Heart left ventricle (tissue), 16 donors: ENCODE measurements around the gene USP32. TPM values are rescaled to one million over a fixed set of nuclear protein-coding genes. Genes with fewer than 3 reads are reported as not detected.

Experiments
- ATAC-seq, 4 donors: fragments of 200-7000 bp; cut with Tn5 transposase; one replicate each; pipeline ENCODE4 v1.9.1; 2020 to 2022; ENCODE audit warnings: moderate library complexity in 4 of 4, mild to moderate bottlenecking in 3 of 4, moderate number of reproducible peaks in 1 of 4
- DNase-seq, 5 donors: peaks; one replicate each; pipeline ENCODE4 v3.0.0-alpha.2; 2020
- H3K27ac ChIP-seq, 12 donors: fragments of 200-600 bp; sonication (generic) in 4 of 12; one replicate each; pipeline versions ENCODE4 v1.5.0 to v1.8.0; 2016 to 2022; ENCODE audit warnings: mild to moderate bottlenecking in 2 of 12
- H3K27me3 ChIP-seq, 9 donors: fragments of 200-600 bp; sonication (generic) in 2 of 9; one replicate each; pipeline versions ENCODE4 v1.5.1 to v1.8.0; 2016 to 2022; ENCODE audit warnings: mild to moderate bottlenecking in 3 of 9
- H3K36me3 ChIP-seq, 9 donors: fragments of 200-600 bp; sonication (generic) in 2 of 9; one replicate each; pipeline versions ENCODE4 v1.5.0 to v1.8.0; 2018 to 2022; ENCODE audit warnings: mild to moderate bottlenecking in 2 of 9
- H3K4me1 ChIP-seq, 12 donors: fragments of 200-600 bp; sonication (generic) in 4 of 12; one replicate each; pipeline versions ENCODE4 v1.5.0 to v1.8.0; 2016 to 2022; ENCODE audit warnings: mild to moderate bottlenecking in 3 of 12
- H3K4me3 ChIP-seq, 12 donors: fragments of 200-600 bp; sonication (generic) in 4 of 12; one replicate each; pipeline versions ENCODE4 v1.5.0 to v1.8.0; 2017 to 2022; ENCODE audit warnings: mild to moderate bottlenecking in 9 of 12, moderate library complexity in 4 of 12
- H3K9me3 ChIP-seq, 12 donors: fragments of 200-600 bp; sonication (generic) in 4 of 12; one replicate each; pipeline versions ENCODE4 v1.5.0 to v1.8.0; 2016 to 2022; ENCODE audit warnings: mild to moderate bottlenecking in 1 of 12
- POLR2A ChIP-seq, 2 donors: fragments of 450-650 bp; IDR thresholded peaks; one replicate each; pipeline ENCODE4 v1.6.1; 2017; ENCODE audit warnings: antibody characterized with exemption in 2 of 2, mild to moderate bottlenecking in 2 of 2, moderate library complexity in 2 of 2
- WGBS, 4 donors: extraction: QIAGEN DNeasy Blood & Tissue Kit in 2 of 4; methylation state at CpG; one replicate each; pipeline versions ENCODE4 v1.1.5 to v1.1.7; 2013 to 2018; 5-methylcytosine and 5-hydroxymethylcytosine counted together
- intact Hi-C, 10 donors: fragments of 100-400 bp; cut with DNase I; formaldehyde crosslinking; loops; one replicate each; pipeline versions ENCODE4 v1.11.1 to v1.14.2; 2022
- polyA plus RNA-seq, 2 donors: library from polyadenylated mRNA; stranded (reverse); fragments of 200-250 nt; gene quantifications; one replicate each; pipeline ENCODE4 v1.2.3, GENCODE V29; 2013
- total RNA-seq, 9 donors: library from RNA; depleted of rRNA in 2 of 9; stranded (reverse); fragments of >200 nt in 2 of 9; fragmentation: NEBNext Ultra II Directional in 3 of 9; extraction: Animal tissue kit (Norgen Biotek cat#: 25700) in 3 of 9; gene quantifications; one replicate each; pipeline versions ENCODE4 v1.1.0 to v1.2.4, GENCODE V29; 2016 to 2023
- TF ChIP-seq, protein P1 (sequence below), 12 donors: fragments of 200-600 bp; sonication (generic) in 4 of 12; IDR thresholded peaks; one replicate each; pipeline versions ENCODE4 v1.5.0 to v1.8.0; 2018 to 2022; ENCODE audit warnings: antibody characterized with exemption in 12 of 12, mild to moderate bottlenecking in 5 of 12
- donor health status: ischemic (EF 13 %, LVEDD 7.1; RV severe dilation, severe dysfunction).
- donor health status: healthy with polysubstance abuse.
- donor health status: DM: no; HTN: yes; CAD: no.
- donor health status: DM: no; HTN: no; CAD: no.
- donor health status: ischemic (EF 25% LVEDD 6.9; RV normal size, moderate dysfunction).
- donor health status: ischemic (EF 25% LVEDD 5.7; RV mildly dilated, moderate dysfunction).
- donor health status: healthy.
- donor health status: DM: yes; HTN: yes; CAD: no.
- donor health status: ischemic (EF 35%, LVEDD 5.7; RV mildly dilated, moderate dysfunction).
- donor health status: nonischemic (EF 11% LVEDD 7.7; RV severe dilation, severe dysfunction).
- donor health status: DM: yes; HTN: yes; CAD: no.
- donor health status: PGD.
- donor health status: ischemic (EF 29% LVEDD 5.4; RV normal size, mild dysfunction).
- donor health status: nonischemic (EF 23%, LVEDD 6.1; RV moderate dilation, normal function).

Gene USP32
- total and polyA plus RNA-seq, 11 donors: 9.8 to 50.0 (median 30.3) TPM

DNA sequence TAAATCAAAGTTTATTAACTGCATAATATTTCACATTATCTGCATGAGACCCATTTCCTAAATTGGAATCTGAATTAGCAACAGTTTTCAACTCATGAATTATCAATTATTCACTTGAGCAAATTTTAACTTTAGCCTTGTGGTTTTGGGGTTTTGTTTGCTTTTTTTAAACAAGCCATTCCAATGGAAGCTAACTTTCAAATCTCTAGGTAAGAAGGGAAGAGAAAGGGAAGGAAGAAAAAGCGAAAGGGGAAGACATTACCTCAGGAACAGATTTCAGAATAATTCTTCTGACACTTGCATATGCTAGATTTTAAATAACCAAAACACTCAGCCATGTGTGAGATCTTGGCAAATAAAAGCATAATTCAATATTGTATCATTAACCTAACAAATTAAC lies 139.5 kb downstream of the USP32 start:
- ATAC-seq (no peak), DNase-seq (no peak)
- H3K27ac ChIP-seq: no peak overlapping the region
- TF ChIP-seq POLR2A (IDR thresholded peaks at IDR 0.05): no peak
- TF ChIP-seq, protein P1, sequence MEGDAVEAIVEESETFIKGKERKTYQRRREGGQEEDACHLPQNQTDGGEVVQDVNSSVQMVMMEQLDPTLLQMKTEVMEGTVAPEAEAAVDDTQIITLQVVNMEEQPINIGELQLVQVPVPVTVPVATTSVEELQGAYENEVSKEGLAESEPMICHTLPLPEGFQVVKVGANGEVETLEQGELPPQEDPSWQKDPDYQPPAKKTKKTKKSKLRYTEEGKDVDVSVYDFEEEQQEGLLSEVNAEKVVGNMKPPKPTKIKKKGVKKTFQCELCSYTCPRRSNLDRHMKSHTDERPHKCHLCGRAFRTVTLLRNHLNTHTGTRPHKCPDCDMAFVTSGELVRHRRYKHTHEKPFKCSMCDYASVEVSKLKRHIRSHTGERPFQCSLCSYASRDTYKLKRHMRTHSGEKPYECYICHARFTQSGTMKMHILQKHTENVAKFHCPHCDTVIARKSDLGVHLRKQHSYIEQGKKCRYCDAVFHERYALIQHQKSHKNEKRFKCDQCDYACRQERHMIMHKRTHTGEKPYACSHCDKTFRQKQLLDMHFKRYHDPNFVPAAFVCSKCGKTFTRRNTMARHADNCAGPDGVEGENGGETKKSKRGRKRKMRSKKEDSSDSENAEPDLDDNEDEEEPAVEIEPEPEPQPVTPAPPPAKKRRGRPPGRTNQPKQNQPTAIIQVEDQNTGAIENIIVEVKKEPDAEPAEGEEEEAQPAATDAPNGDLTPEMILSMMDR (IDR thresholded peaks at IDR 0.05): no peak
- intact Hi-C loops: no loop called here
- H3K4me1 ChIP-seq: no peaks in the 10 kb centered on the region
- peaks cover 0 to 78% (median 64%) of the 10 kb centered on the region in 9 donors for H3K36me3 ChIP-seq
- H3K9me3 ChIP-seq: peaks cover 0 to 5% (median 0%) of the 10 kb centered on the region in 12 donors
- no peak overlapping the region for H3K4me3 ChIP-seq
- WGBS, 4 donors: 90 to 98% (median 95%) methylated on average over 1 of the region's 1 CpG
- no peaks in the 10 kb centered on the region for H3K27me3 ChIP-seq

DNA sequence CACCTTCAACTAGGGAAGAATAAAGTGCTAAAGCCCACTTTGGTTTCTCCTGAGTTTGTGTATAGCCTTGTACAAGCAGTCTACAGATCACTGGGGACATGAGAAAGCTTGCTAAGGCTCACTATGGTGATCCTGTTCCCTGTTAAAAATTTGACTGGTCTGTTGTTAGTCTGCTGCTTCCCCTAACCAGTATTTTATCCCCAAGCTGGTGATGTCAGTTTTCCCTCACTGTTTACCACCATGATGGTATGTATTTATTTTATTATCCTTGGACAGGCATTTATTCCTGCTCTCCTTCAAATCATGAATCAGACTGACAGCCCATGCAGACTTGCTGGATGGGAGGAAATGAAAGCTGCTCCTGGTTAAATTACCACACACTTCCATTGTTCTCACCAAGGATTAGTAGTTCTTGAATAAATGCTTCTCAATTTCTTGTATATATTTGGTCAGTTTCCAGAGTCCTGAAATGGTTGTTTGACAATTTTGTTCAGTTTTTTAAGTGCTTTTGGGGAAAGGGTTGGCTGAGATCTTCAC lies 142.6 kb downstream of the USP32 start:
- no peak for TF ChIP-seq POLR2A (IDR thresholded peaks at IDR 0.05)
- TF ChIP-seq, protein P1 (IDR thresholded peaks at IDR 0.05): no peak
- ATAC-seq: no peak
- no peak for DNase-seq
- Histone ChIP-seq H3K9me3 (peaks cover 0 to 5% (median 0%) of the 10 kb centered on the region in 12 donors), H3K4me3 (no peak overlapping the region), H3K36me3 (peaks cover 0 to 67% (median 49%) of the 10 kb centered on the region in 9 donors), H3K27me3 (no peaks in the 10 kb centered on the region), H3K4me1 (no peaks in the 10 kb centered on the region), H3K27ac (no peak overlapping the region)
- intact Hi-C loops: no loop called here

DNA sequence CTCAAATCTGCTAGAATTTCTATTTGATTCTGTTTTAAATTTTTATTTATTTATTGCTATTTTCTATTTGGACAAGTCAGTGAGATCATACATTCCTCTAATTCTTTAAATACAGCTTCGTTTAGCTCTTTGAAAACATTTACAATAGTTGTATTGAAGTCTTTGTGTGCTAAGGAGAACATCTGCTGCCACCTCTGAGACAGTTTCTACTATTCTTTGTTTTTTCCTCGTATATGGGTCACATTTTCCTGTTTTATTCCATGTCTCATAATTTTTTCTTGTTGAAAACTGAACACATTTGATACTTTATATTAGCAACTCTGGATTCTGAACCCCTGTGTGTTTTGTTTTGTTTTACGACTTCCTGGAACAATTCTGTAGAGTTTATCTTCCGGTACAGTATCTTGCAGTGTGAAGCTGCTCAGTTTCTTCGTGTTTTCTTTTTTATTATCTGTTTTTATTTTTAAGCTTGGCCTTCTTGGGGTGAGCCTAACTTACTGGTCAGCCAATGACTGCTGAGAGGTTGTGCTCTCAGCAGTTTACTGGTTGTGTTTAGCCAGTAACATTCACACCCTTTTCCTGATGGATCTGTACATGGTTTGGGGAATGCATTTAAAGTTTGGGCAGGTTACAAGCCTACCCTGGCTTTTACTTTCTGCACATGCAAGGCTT lies 143.2 kb downstream of the USP32 start:
- no peak for ATAC-seq
- H3K27ac ChIP-seq: no peak overlapping the region
- no peaks in the 10 kb centered on the region for H3K4me1 ChIP-seq
- TF ChIP-seq, protein P1 (IDR thresholded peaks at IDR 0.05): no peak
- no peak for TF ChIP-seq POLR2A (IDR thresholded peaks at IDR 0.05)
- no peak overlapping the region for H3K4me3 ChIP-seq
- intact Hi-C loops: no loop called here
- no peaks in the 10 kb centered on the region for H3K27me3 ChIP-seq
- DNase-seq: no peak
- peaks cover 0 to 61% (median 43%) of the 10 kb centered on the region in 9 donors for H3K36me3 ChIP-seq
- peaks cover 0 to 5% (median 0%) of the 10 kb centered on the region in 12 donors for H3K9me3 ChIP-seq
- 77 to 86% (median 80%) methylated on average over 5 of the region's 5 CpGs for WGBS, 4 donors

DNA sequence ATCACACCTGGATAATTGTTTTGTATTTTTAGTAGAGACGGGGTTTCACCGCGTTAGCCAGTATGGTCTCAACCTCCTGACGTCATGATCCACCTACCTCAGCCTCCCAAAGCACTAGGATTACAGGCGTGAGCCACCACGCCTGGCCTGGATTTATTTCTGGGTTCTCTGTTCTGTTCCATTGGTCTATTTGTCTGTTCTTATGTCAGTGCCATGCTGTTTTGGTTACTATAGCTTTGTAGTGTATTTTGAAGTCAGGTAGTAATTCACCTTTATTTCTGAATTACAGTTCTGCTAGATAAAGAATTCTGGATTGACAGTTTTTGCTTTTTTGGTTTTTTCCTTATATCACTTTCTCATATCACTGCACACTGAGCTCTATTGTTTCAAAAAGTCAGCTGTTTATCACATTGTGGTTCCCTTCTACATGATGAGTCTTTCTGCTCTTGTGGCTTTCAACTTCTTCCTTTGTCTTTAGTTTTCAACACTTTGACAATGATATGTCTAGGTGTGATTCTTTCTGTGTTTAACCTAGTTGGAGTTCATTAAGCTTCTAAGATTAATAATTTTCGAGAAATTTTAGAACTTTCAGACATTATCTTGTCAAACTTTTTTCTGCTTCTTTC lies 144.0 kb downstream of the USP32 start:
- DNase-seq (no peak), ATAC-seq (no peak)
- Histone ChIP-seq H3K27ac (no peak overlapping the region), H3K4me1 (no peaks in the 10 kb centered on the region), H3K27me3 (no peaks in the 10 kb centered on the region), H3K9me3 (peaks cover 0 to 5% (median 0%) of the 10 kb centered on the region in 12 donors), H3K36me3 (peaks cover 0 to 53% (median 35%) of the 10 kb centered on the region in 9 donors), H3K4me3 (no peak overlapping the region)
- WGBS, 4 donors: 97 to 99% (median 98%) methylated on average over 7 of the region's 7 CpGs
- intact Hi-C loops: no loop called here
- TF ChIP-seq, protein P1 (IDR thresholded peaks at IDR 0.05): no peak
- no peak for TF ChIP-seq POLR2A (IDR thresholded peaks at IDR 0.05)
